K562 (cell line): ENCODE results near the gene TCF19. TPM values are rescaled to one million over a fixed set of nuclear protein-coding genes. Genes with fewer than 3 reads are reported as not detected.
A peak's percentile ranks its signal among the peaks of the same experiment; 100 is the strongest.

Experiments
- ASH1L ChIP-seq: fragments of 450-650 bp; IDR thresholded peaks from 2 replicates; pipeline ENCODE4 v1.6.1; 2018; ENCODE audit warnings: borderline replicate concordance, mild to moderate bottlenecking, low read depth; ENCODE audit not compliant: partially characterized antibody
- ATF3 ChIP-seq, 2 experiments: fragments of 450-650 bp in 1 of 2; sonication (generic) in 1 of 2; formaldehyde crosslinking in 1 of 2; IDR thresholded peaks in 1 of 2; conservative IDR thresholded peaks in 1 of 2; 2 replicates each; pipeline versions ENCODE4 v1.6.1 to v1.8.1; 2016 to 2023; ENCODE audit warnings: mild to moderate bottlenecking in 2 of 2, moderate library complexity in 2 of 2, inconsistent platforms in 1 of 2, missing genetic modification reagents in 1 of 2
- BCL6 ChIP-seq: fragments of 250-450 bp; sonication (Bioruptor Pico); IDR thresholded peaks from 2 replicates; pipeline ENCODE4 v1.4.0; 2020
- BRD9 ChIP-seq: fragments of 450-650 bp; IDR thresholded peaks from 2 replicates; pipeline ENCODE4 v1.6.1; 2018; ENCODE audit warnings: low read depth; ENCODE audit not compliant: partially characterized antibody
- CBX2 ChIP-seq: fragments of 200-600 bp; sonication (generic); IDR thresholded peaks from one replicate; pipeline ENCODE4 v1.6.1; 2012; ENCODE audit warnings: mild to moderate bottlenecking, low read length, inconsistent platforms; ENCODE audit not compliant: insufficient read depth, poor library complexity, severe bottlenecking
- COPS2 ChIP-seq: fragments of 450-650 bp; conservative IDR thresholded peaks from 2 replicates; pipeline ENCODE4 v1.6.1; 2016; ENCODE audit warnings: mild to moderate bottlenecking, moderate library complexity
- E2F3 ChIP-seq: fragments of 250-450 bp; sonication (Bioruptor Pico); IDR thresholded peaks from 2 replicates; pipeline ENCODE4 v1.4.0; 2020; ENCODE audit warnings: mild to moderate bottlenecking
- EP400 ChIP-seq: fragments of 450-650 bp; IDR thresholded peaks from 2 replicates; pipeline ENCODE4 v1.6.1; 2017; ENCODE audit warnings: antibody characterized with exemption, mild to moderate bottlenecking, moderate library complexity
- HDAC6 ChIP-seq: IDR thresholded peaks from 2 replicates; pipeline ENCODE4 v1.6.1; 2012; ENCODE audit warnings: low read depth, mild to moderate bottlenecking, control low read depth, inconsistent platforms, low read length, moderate library complexity
- JUND ChIP-seq, 2 experiments: IDR thresholded peaks; 2 replicates in 1 of 2; 3 replicates in 1 of 2; pipeline ENCODE4 v1.6.1; 2011; ENCODE audit warnings: borderline replicate concordance in 2 of 2, low read depth in 2 of 2, low read length in 2 of 2, improper control_type of control experiment in 1 of 2, missing biosample characterization in 1 of 2, missing genetic modification characterization in 1 of 2, missing genetic modification reagents in 1 of 2
- KDM5B ChIP-seq: fragments of 200-600 bp; sonication (generic); IDR thresholded peaks from 2 replicates; pipeline ENCODE4 v1.6.1; 2012; ENCODE audit warnings: low read depth, mild to moderate bottlenecking, moderate library complexity, low read length, control low read depth, inconsistent platforms; ENCODE audit not compliant: insufficient replicate concordance
- MAFF ChIP-seq: IDR thresholded peaks from 2 replicates; pipeline ENCODE4 v1.6.1; 2012; ENCODE audit warnings: low read length, improper control_type of control experiment
- MEIS2 ChIP-seq: fragments of 450-650 bp; IDR thresholded peaks from 2 replicates; pipeline ENCODE4 v1.6.1; 2014; ENCODE audit warnings: mild to moderate bottlenecking; ENCODE audit not compliant: partially characterized antibody
- NCOA1 ChIP-seq: fragments of 450-650 bp; IDR thresholded peaks from 2 replicates; pipeline ENCODE4 v1.6.1; 2016; ENCODE audit warnings: low read depth
- NR3C1 ChIP-seq: sonication (generic); formaldehyde crosslinking; IDR thresholded peaks from 2 replicates; pipeline ENCODE4 v1.8.1; 2022; ENCODE audit warnings: missing genetic modification reagents
- NR4A1 ChIP-seq, 2 experiments: fragments of 250-450 bp in 1 of 2; fragments of 450-650 bp in 1 of 2; sonication (Bioruptor Pico) in 1 of 2; IDR thresholded peaks; 2 replicates each; pipeline versions ENCODE4 v1.4.0 to v1.6.1; 2016 to 2020; ENCODE audit warnings: mild to moderate bottlenecking in 2 of 2, missing compliant biosample characterization in 1 of 2, missing genetic modification characterization in 1 of 2, moderate library complexity in 1 of 2
- PHF20 ChIP-seq: fragments of 450-650 bp; IDR thresholded peaks from 2 replicates; pipeline ENCODE4 v1.6.1; 2018; ENCODE audit not compliant: partially characterized antibody
- POU5F1 ChIP-seq: fragments of 150-350 bp; IDR thresholded peaks from 2 replicates; pipeline ENCODE4 v1.6.1; 2014; ENCODE audit warnings: borderline replicate concordance, low read length, low read depth, mild to moderate bottlenecking; ENCODE audit not compliant: partially characterized antibody
- TAF1 ChIP-seq: IDR thresholded peaks from 2 replicates; pipeline ENCODE4 v1.6.1; 2011; ENCODE audit warnings: mild to moderate bottlenecking, low read length, moderate library complexity; ENCODE audit not compliant: insufficient read depth, control insufficient read depth, severe bottlenecking; ENCODE audit errors: extremely low read depth
- TAF7 ChIP-seq: fragments of 450-650 bp; IDR thresholded peaks from 2 replicates; pipeline ENCODE4 v1.6.1; 2016; ENCODE audit warnings: missing genetic modification characterization, missing compliant biosample characterization
- TAF9B ChIP-seq: fragments of 450-650 bp; IDR thresholded peaks from 2 replicates; pipeline ENCODE4 v1.6.1; 2018; ENCODE audit warnings: mild to moderate bottlenecking; ENCODE audit not compliant: partially characterized antibody
- TRIM24 ChIP-seq, 2 experiments: fragments of 450-650 bp; IDR thresholded peaks; 2 replicates each; pipeline ENCODE4 v1.6.1; 2016
- ZBED1 ChIP-seq: IDR thresholded peaks from 2 replicates; pipeline ENCODE4 v1.6.1; 2014
- ZFP36 ChIP-seq: fragments of 150-350 bp; IDR thresholded peaks from 2 replicates; pipeline ENCODE4 v1.6.1; 2018; ENCODE audit warnings: low read length, low read depth; ENCODE audit not compliant: partially characterized antibody
- ZNF589 ChIP-seq: fragments of 200-800 bp; sonication (Bioruptor generic); IDR thresholded peaks from 2 replicates; pipeline ENCODE4 v1.6.1; 2016; ENCODE audit warnings: low read depth, missing genetic modification characterization, missing compliant biosample characterization
- ZNF77 ChIP-seq: fragments of 250-450 bp; sonication (Bioruptor Pico); IDR thresholded peaks from 2 replicates; pipeline ENCODE4 v1.5.0; 2020
- polyA plus RNA-seq, 8 experiments: library from polyadenylated mRNA; depleted of rRNA in 4 of 8; stranded (reverse) in 5 of 8; unstranded in 3 of 8; fragments of >200 nt; fragmentation: Nextera tagmentation in 2 of 8; fragmentation: Illumina TruSeq in 1 of 8; extraction: Ambion mirVana in 2 of 8; extraction: Trizol in 1 of 8; gene quantifications; 2 replicates each; pipeline versions ENCODE4 v1.2.1 to v1.2.3, GENCODE V29; 2011 to 2014; ENCODE audit warnings: inconsistent platforms in 1 of 8, missing spikeins in 1 of 8
- total RNA-seq, 7 experiments: library from RNA; depleted of rRNA in 6 of 7; stranded (reverse); fragments of >200 nt in 6 of 7; fragmentation: Illumina TruSeq in 2 of 7; extraction: Trizol in 2 of 7; gene quantifications; 2 replicates each; pipeline versions ENCODE4 v1.2.1 to v1.2.3, GENCODE V29; 2011 to 2021; ENCODE audit warnings: low replicate concordance in 1 of 7
- TF ChIP-seq, protein P1 (sequence below): fragments of 450-650 bp; formaldehyde crosslinking; IDR thresholded peaks from 2 replicates; pipeline ENCODE4 v1.4.0; 2022; ENCODE audit warnings: missing genetic modification characterization

TCF19 gene
- total and polyA plus RNA-seq, 9 of the 15 experiments (the other 6 are each of a cell fraction or from before 2014, with no cell fraction given) = 4.2 to 42.5 (median 25.7) TPM

GRCh38 chr6:31158140-31158862 is at the start of gene TCF19 (continued):
- no peak for TF ChIP-seq ATF3 (IDR thresholded peaks at IDR 0.05)
- TF ChIP-seq ATF3 (CRISPR knock-in tag; conservative IDR thresholded peaks at IDR 0.05) = no peak
- TF ChIP-seq EP400 = no peak; the same call in 1 of the 2 replicates
- no peak for TF ChIP-seq HDAC6
- peak; percentile 78 for TF ChIP-seq TAF1
- no peak for TF ChIP-seq ZNF589 (CRISPR knock-in tag)
- TF ChIP-seq ZBED1 = no peak
- peak in 1 of 2 experiments; percentile 19; a peak in 1 of 4 replicates for TF ChIP-seq TRIM24 (IDR thresholded peaks at IDR 0.05)
- no peak for TF ChIP-seq NR3C1 (CRISPR knock-in tag)
- no peak for TF ChIP-seq NR4A1 (CRISPR knock-in tag; IDR thresholded peaks at IDR 0.05)
- no peak for TF ChIP-seq NR4A1 (tag; IDR thresholded peaks at IDR 0.05)
- no peak for TF ChIP-seq KDM5B
- TF ChIP-seq E2F3 (CRISPR knock-in tag) = peak; percentile 93
- no peak for TF ChIP-seq BCL6 (CRISPR knock-in tag)
- TF ChIP-seq ASH1L = peak; percentile 98
- TF ChIP-seq BRD9 = no peak
- 0 out of 2 replicates have a peak, but pooled peaks have one; percentile 53 for TF ChIP-seq TAF7 (tag)
- TF ChIP-seq, protein P1, sequence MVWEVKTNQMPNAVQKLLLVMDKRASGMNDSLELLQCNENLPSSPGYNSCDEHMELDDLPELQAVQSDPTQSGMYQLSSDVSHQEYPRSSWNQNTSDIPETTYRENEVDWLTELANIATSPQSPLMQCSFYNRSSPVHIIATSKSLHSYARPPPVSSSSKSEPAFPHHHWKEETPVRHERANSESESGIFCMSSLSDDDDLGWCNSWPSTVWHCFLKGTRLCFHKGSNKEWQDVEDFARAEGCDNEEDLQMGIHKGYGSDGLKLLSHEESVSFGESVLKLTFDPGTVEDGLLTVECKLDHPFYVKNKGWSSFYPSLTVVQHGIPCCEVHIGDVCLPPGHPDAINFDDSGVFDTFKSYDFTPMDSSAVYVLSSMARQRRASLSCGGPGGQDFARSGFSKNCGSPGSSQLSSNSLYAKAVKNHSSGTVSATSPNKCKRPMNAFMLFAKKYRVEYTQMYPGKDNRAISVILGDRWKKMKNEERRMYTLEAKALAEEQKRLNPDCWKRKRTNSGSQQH (CRISPR knock-in tag) = no peak; the same call in 1 of the 2 replicates
- no peak for TF ChIP-seq NCOA1
- TF ChIP-seq MEIS2 = peak; percentile 93
- TF ChIP-seq ZNF77 (CRISPR knock-in tag) = no peak
- TF ChIP-seq JUND (IDR thresholded peaks at IDR 0.05; ENCODE audit: borderline replicate concordance, low read depth, low read length) = peak; percentile 10; the same call in 1 of the 2 replicates
- no peak; the same call in 2 of the 3 replicates for TF ChIP-seq JUND (tag; IDR thresholded peaks at IDR 0.05; ENCODE audit: borderline replicate concordance, low read depth, low read length)
- TF ChIP-seq PHF20 = peak; percentile 47
- peak; percentile 21 for TF ChIP-seq POU5F1
- TF ChIP-seq ZFP36 = no peak
- no peak for TF ChIP-seq CBX2
- TF ChIP-seq MAFF = no peak
- no peak for TF ChIP-seq TAF9B
- no peak for TF ChIP-seq COPS2
